ACHN (cell line): ENCODE data around the gene SPATA31D3.
"Not testable (repeated sequence)": the region's sequence is repeated elsewhere in the genome, so short reads cannot be mapped to it uniquely, and the experiment has no call there.

Source experiments
- DNase-seq: peaks from one replicate; pipeline ENCODE4 v3.0.0-alpha.2; 2015
- in situ Hi-C: cut with HindIII; loops from 2 replicates; pipeline ENCODE4 v1.10.0; 2017; ENCODE audit warnings: low sequenced_read_pairs, low pct_ligation_motif_present, low pct_unique_long_range_greater_than_20kb

SPATA31D3 gene

GRCh38 chr9:81943393-81943792, at the start of gene SPATA31D3:
Gene SPATA31D3, plus strand, starts transcription at chr9:81943500. Its CDS starts 86 bp downstream, at chr9:81943586.
- DNase-seq, in situ Hi-C loops: not testable (repeated sequence)

DNA sequence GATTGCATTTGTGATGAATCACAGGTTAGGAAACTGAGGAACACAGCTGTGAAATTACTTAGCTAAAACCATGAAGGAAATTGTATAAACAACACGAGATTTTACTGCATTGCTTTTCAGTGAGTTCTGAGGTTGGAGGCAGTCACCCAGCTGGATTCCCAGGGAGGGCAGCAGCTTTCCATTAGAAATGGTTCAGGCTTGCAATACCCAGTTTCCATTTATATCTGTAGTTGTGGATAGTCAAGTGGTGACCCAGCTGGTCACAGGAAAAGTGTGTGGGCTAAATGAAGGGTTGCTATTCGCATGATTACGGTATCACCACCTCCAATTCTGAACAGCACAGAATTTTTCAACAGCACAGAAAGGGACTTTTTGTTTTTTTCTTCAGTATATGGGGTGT, 49.4 kb upstream of the SPATA31D3 start:
- no peak for DNase-seq
- in situ Hi-C loops = no loop called here

DNA sequence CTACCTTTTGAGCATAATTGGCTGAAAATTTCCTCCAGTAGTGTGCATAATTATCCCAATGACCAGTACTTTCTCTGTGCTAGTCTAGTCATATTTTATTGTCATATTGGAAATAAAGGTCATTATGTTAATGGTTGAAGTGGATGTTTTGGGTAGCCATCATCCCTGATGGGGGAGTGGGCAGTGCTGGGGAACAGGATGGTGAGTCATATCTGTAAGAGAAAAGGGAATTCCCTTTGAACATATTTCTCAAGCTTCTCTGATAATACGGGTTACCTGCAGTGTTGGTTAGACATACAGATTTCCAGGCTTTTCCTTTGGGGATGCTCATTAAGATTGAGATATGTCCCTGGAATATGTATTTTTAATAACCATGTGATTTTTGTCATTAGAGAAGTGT, 48.4 kb upstream of the SPATA31D3 start:
- DNase-seq = no peak
- in situ Hi-C loops = no loop called here

GRCh38 chr9:81896070-81896469, 47.2 kb upstream of the SPATA31D3 start:
- no peak for DNase-seq
- in situ Hi-C loops = no loop called here

DNA sequence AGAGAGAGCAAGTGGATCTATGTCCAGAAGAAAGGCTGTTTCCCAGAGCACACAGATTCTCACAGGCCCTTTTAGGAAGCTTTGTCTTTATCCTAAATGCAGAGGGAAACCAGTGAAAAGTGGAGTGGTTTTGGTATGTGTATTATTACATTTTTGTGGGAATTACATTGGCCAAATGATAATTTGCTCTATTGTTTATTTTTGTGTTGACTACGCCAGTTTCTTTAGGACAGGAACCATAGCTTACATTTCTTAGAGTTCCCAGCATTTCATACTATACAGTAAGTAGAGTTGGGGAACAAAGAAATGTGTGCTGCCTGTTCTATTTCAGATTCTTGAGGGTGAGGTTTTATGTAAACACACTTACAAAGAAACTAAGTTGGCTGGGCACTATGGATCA, 44.4 kb upstream of the SPATA31D3 start:
- in situ Hi-C loops = no loop called here

GRCh38 chr9:81902196-81902595, 41.1 kb upstream of the SPATA31D3 start:
- DNase-seq = no peak
- in situ Hi-C loops = no loop called here

More for the DNA sequence above, 44.4 kb upstream of the SPATA31D3 start:
- DNase-seq = no peak

- DNase-seq = no peak
- in situ Hi-C loops = no loop called here
Observed at GRCh38 chr9:81902626-81903025, 40.7 kb upstream of the SPATA31D3 start.

GRCh38 chr9:81906671-81907070, 36.6 kb upstream of the SPATA31D3 start:
- in situ Hi-C loops = no loop called here
- no peak for DNase-seq

- DNase-seq = no peak
- in situ Hi-C loops = no loop called here
Observed at GRCh38 chr9:81912135-81912534, 31.2 kb upstream of the SPATA31D3 start.

DNA sequence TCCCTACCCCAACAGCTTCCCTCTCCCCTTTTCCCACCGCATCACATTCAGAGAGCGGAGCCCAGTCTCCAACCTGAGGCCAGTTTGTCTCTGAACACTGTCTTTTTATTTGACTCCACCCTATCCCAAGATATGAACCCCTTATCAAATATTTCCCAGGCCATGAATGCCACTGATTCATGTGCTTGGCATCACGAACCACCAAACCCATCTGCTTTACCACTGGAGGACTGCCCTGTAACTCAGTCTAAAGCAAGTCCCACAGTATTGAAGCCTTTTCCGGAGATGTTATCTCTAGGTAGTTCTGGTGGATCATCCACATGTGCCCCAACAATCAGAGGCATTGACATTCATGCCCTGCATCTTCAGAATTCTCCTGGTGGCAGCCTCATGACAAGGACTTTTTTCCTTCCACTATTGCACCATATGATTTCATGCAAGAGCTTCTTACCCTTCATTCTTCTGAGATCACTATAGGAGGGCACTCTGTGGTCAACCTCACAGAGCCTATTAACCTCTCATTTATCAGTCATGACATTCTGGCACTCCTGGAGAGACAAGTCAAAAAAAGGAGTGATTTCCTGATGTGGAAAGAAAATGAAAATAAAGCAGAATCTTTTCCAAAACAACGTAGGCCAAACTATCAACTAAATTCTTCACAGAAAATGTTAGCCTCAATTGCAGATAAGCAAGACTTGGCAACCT, 27.3 kb upstream of the SPATA31D3 start:
- no peak for DNase-seq
- in situ Hi-C loops = no loop called here

- in situ Hi-C loops, DNase-seq: not testable (repeated sequence)
Observed at GRCh38 chr9:81918507-81918906, 24.8 kb upstream of the SPATA31D3 start.

DNA sequence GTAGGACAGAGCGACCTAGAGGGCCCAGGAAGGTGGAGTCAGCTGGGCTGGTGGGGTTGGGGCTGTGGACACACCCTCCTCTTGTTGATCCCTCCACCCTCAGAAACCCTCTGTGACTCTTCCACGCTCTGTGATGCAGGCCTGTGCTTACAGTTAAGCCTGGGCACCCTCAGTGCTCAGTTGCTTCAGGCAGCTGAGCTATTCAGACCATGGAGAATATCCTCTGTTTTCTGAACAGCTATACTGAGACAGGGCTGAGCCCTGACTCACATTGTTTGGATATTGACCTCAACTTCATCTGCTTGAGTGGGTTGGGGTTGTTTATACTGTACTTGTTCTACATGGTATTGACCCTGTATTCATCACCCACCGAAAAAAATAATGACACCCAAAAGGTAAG, 15.0 kb upstream of the SPATA31D3 start, which contains the start of gene SPATA31D4:
TSS of gene SPATA31D4 (plus strand) at position 124 of the 400 bp plus-strand sequence. CDS start at position 210, 86 bp downstream.
- DNase-seq, in situ Hi-C loops: not testable (repeated sequence)

DNA sequence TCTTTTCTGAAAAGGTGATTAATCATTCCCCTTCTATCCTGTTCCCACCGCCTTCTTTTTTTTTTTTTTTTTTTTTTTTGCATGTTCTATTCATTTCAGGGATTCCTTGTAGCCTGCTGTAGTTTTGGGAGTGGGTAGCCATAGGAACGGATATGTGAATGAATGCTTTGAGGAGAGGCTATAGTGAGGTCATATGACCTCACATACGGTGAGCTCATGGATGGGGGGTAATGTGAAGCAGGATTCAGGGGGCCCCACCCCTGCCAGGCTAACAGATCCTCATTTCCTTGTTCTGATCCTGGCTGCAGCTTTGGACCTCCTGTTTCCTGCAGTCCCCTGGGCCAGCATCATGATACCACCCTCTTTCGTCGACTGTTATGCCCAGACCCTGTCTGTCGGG, 13.2 kb upstream of the SPATA31D3 start:
- in situ Hi-C loops, DNase-seq: not testable (repeated sequence)

DNA sequence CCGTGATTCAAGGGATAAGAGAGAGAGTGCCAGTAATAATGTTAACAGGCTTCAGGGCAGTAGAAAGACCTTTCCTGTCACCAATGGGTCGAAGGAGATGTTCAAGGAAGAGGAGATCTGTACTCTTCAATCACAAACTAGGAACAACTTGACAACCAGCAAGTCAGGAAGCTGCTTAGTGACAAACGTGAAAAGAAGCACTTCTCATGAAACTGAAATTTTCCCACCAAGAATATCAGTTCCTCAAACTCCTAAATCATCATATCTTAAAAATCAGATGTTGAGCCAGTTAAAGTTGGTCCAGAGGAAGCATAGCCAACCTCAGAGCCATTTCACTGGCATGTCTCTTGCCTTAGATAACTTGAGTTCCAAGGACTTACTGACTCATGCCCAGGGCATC, 9.8 kb upstream of the SPATA31D3 start:
- DNase-seq, in situ Hi-C loops: not testable (repeated sequence)

DNA sequence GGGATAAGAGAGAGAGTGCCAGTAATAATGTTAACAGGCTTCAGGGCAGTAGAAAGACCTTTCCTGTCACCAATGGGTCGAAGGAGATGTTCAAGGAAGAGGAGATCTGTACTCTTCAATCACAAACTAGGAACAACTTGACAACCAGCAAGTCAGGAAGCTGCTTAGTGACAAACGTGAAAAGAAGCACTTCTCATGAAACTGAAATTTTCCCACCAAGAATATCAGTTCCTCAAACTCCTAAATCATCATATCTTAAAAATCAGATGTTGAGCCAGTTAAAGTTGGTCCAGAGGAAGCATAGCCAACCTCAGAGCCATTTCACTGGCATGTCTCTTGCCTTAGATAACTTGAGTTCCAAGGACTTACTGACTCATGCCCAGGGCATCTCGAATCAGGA, 5.3 kb downstream of the SPATA31D3 start:
- DNase-seq, in situ Hi-C loops: not testable (repeated sequence)

DNA sequence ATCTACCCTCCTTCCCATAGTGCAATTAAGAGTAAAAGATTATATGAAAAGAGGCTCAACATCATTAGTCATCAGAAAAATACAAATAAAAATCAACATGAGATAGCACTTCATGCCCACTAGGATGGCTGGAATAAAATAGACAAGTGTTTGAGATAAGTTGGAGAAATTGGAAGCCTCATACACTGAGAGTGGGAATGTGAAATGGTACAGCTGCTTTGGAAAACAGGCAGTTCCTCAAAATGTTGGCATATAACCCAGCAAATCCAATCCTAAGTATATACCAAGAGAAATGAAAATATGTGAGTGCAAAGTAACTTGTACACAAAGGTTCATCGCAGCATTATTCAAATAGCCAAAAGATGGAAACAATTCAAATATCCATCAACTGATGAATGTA, 9.8 kb downstream of the SPATA31D3 start:
- DNase-seq = no peak
- in situ Hi-C loops = no loop called here

DNA sequence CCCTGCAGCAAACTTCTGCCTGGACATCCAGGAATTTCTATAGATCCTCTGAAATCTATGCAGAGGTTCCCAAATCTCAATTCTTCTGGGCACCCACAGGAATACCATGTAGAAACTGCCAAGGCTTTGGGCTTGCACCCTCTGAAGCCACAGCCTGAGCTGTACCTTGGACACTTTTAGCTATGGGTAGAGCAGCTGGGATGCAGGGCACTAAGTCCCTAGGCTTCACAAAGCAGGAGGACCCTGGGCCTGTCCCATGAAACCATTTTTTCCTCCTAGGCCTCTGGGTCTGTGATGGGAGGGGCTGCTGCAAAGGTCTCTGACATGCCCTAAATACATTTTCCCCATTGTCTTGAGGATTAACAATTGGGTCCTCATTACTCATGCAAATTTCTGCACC, 12.3 kb downstream of the SPATA31D3 start:
- in situ Hi-C loops = no loop called here
- DNase-seq = no peak

DNA sequence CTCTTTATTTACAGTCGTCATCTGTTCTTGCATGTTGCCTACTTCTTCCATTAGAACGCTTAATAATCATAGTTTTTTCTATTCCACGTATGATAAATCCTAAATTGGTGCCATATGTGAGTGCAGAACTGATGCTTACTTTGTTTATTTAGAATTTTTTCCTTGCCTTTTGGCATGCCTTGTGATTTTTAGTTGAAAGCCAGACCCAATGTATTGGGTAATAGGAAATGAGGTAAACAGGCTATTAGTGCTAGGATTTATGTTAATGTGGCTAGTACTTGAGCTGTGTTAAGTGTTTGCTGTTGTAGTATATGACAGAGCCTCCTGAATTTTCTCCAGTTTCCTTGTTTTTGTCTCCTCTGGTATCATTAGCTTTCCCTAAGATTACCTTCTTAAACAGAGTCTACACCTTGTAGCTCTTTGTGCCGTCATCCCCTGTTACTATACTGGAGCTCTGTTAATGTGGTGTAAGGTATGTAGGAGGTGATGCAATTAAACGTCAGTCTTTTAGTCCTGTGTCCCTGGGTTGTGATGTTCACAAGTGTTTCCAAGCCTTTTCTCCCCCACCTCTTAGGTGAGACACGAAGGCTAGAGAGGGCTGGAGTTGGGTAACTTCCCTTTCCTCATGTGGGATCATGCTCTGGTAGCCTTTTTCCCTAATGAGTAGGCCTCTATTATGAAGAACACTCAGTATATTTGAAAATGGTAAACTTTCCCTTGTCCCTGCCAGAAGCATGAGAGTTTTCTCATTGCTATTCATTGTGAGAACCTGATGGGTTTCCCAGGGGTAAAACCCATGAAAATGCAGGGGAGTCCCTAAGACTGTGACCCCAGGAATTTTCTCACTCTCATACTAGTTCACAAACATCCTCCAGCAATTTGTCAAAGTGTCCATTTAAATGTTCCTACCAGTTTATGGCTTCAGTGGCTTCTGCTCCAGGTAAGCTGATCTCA, 21.2 kb downstream of the SPATA31D3 start:
- in situ Hi-C loops = no loop called here
- DNase-seq = no peak

GRCh38 chr9:81968026-81968425, 24.7 kb downstream of the SPATA31D3 start:
- in situ Hi-C loops = no loop called here

More at GRCh38 chr9:81968026-81968425, 24.7 kb downstream of the SPATA31D3 start:
- no peak for DNase-seq
